ENCODE data around the gene CNIH1. TPM values are rescaled to one million over a fixed set of nuclear protein-coding genes. Genes with fewer than 3 reads are reported as not detected.
"Not testable (repeated sequence)": the region's sequence is repeated elsewhere in the genome, so short reads cannot be mapped to it uniquely, and the experiment has no call there.

Gene CNIH1
- total RNA-seq, 6 experiments from 2014 or later: 95.9 to 209 (median 157) TPM

DNA sequence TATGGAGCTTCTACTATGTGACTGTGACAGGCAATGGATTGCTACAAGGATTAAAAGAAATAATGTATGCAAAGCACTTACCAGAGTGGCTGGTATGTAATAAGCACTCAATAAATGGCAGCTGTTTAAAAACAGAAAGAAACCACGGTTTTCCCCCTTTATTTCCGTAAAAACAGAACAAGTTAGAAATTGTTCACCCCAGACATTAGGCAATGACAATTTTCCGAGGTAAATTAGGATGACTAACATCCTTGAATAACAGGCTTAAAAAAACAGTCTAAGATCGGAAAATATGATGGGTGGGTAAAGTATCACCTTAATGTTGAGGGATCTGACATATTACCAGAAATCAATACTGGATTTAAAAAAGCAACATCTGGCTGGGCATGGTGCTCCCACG lies 20.9 kb upstream of the CNIH1 start:
- no peak for ATAC-seq
- WGBS (ENCODE audit: insufficient coverage, low coverage, low lambda C conversion rate, missing lambda C conversion rate): 59% methylated on average over 5 of the region's 5 CpGs

DNA sequence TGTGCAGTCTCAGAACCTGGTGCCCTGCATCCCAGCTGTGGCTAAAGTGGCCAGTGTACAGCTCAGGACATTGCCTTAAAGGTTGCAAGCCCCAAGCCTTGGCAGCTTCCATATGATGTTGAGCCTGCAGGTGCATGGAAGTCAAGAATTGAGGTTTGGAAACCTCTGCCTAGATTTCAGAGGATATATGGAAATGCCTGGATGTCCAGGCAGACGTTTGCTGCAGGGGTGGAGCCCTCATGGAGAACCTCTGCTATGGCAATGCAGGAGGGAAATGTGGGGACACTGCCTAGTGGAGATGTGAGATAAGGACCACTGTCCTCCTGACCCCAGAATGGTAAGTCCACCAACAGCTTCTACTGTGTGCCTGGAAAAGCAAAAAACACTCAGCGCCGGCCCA lies 17.9 kb upstream of the CNIH1 start:
- TF ChIP-seq POLR2A (IDR thresholded peaks at IDR 0.05): no peak
- TF ChIP-seq, protein P1, sequence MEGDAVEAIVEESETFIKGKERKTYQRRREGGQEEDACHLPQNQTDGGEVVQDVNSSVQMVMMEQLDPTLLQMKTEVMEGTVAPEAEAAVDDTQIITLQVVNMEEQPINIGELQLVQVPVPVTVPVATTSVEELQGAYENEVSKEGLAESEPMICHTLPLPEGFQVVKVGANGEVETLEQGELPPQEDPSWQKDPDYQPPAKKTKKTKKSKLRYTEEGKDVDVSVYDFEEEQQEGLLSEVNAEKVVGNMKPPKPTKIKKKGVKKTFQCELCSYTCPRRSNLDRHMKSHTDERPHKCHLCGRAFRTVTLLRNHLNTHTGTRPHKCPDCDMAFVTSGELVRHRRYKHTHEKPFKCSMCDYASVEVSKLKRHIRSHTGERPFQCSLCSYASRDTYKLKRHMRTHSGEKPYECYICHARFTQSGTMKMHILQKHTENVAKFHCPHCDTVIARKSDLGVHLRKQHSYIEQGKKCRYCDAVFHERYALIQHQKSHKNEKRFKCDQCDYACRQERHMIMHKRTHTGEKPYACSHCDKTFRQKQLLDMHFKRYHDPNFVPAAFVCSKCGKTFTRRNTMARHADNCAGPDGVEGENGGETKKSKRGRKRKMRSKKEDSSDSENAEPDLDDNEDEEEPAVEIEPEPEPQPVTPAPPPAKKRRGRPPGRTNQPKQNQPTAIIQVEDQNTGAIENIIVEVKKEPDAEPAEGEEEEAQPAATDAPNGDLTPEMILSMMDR (IDR thresholded peaks at IDR 0.05): no peak
- Histone ChIP-seq H3K9me3 (no peaks in the 10 kb centered on the region), H3K36me3 (no peaks in the 10 kb centered on the region), H3K4me3 (no peak overlapping the region), H3K4me1 (no peaks in the 10 kb centered on the region), H3K27ac (no peak overlapping the region), H3K27me3 (no peaks in the 10 kb centered on the region)
- ATAC-seq (no peak), DNase-seq (no peak)
- intact Hi-C loops (cut with DNase I): no loop called here
- WGBS (ENCODE audit: insufficient coverage, low coverage, low lambda C conversion rate, missing lambda C conversion rate): 83% methylated on average over 2 of the region's 3 CpGs

More for the DNA sequence above, 20.9 kb upstream of the CNIH1 start:
- Histone ChIP-seq H3K27ac (no peak overlapping the region), H3K4me1 (no peaks in the 10 kb centered on the region), H3K4me3 (no peak overlapping the region), H3K27me3 (no peaks in the 10 kb centered on the region), H3K36me3 (no peaks in the 10 kb centered on the region), H3K9me3 (no peaks in the 10 kb centered on the region)
- intact Hi-C loops (cut with DNase I): no loop called here
- no peak for DNase-seq
- TF ChIP-seq, protein P1 (IDR thresholded peaks at IDR 0.05): no peak
- no peak for TF ChIP-seq POLR2A (IDR thresholded peaks at IDR 0.05)

- ATAC-seq; DNase-seq; H3K4me3 ChIP-seq; H3K9me3 ChIP-seq; H3K4me1 ChIP-seq; H3K27me3 ChIP-seq; intact Hi-C loops (cut with DNase I); H3K36me3 ChIP-seq; H3K27ac ChIP-seq: not testable (repeated sequence)
Observed at GRCh38 chr14:54458536-54458935, 17.4 kb upstream of the CNIH1 start.

- DNase-seq: no peak
- Histone ChIP-seq H3K4me3 (no peak overlapping the region), H3K36me3 (no peaks in the 10 kb centered on the region), H3K4me1 (no peaks in the 10 kb centered on the region), H3K9me3 (no peaks in the 10 kb centered on the region), H3K27ac (no peak overlapping the region), H3K27me3 (no peaks in the 10 kb centered on the region)
- intact Hi-C loops (cut with DNase I): no loop called here
- WGBS (ENCODE audit: insufficient coverage, low coverage, low lambda C conversion rate, missing lambda C conversion rate): 19% methylated on average over 3 of the region's 3 CpGs
- peak in 2 of 4 donors; percentile 11 to 48 for ATAC-seq
- TF ChIP-seq, protein P1 (IDR thresholded peaks at IDR 0.05): no peak
- TF ChIP-seq POLR2A (IDR thresholded peaks at IDR 0.05): no peak
Observed at GRCh38 chr14:54457609-54457996, 16.4 kb upstream of the CNIH1 start.

DNA sequence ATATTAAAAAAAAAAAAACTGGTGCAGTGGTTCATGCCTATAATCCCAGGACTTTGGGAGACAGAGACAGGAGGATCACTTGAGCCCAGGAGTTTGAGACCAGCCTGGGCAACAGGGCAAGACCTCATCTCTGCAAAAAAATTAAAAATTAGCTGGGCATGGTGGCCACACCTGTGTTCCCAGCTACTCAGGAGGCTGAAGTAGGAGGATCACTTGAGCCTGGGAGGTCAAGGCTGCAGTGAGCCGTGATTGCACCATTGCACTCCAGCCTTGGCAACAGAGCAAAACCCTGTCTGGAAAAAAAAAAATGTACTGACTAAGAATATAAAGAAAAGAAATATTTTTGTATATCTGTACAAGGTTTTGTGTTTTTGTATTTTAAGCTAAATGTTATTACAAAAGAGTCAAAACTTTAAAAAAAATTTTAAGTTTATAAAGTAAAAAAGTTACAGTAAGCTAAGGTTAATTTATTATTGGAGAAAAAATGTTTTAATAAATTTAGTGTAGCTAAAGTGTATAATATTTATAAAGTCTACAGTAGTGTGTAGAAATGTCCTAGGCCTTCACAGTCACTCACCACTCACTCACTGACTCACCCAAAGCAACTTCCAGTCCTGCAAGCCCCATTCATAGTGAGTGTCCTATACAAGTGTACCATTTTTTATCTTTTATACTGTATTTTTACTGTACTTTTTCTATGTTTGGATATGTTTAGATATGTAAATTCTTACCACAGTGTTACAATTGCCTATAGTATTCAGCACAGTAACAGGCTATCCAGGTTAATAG lies 15.8 kb upstream of the CNIH1 start:
- H3K9me3 ChIP-seq; ATAC-seq; H3K36me3 ChIP-seq; intact Hi-C loops (cut with DNase I); H3K4me1 ChIP-seq; H3K4me3 ChIP-seq; DNase-seq; H3K27me3 ChIP-seq; H3K27ac ChIP-seq: not testable (repeated sequence)
- WGBS (ENCODE audit: insufficient coverage, low coverage, low lambda C conversion rate, missing lambda C conversion rate): 69% methylated on average over 1 of the region's 1 CpG
